Neutrophil (primary cell): ENCODE measurements around the gene SCN4B.

Experiments used
- H3K27ac ChIP-seq: fragments of 200-600 bp; sonication (generic); 2 replicates; pipeline ENCODE4 v1.5.1; 2016; ENCODE audit warnings: mild to moderate bottlenecking, moderate library complexity
- H3K27me3 ChIP-seq: fragments of 200-600 bp; sonication (generic); 2 replicates; pipeline ENCODE4 v1.6.0; 2016; ENCODE audit warnings: mild to moderate bottlenecking
- H3K36me3 ChIP-seq: fragments of 200-600 bp; sonication (generic); 2 replicates; pipeline ENCODE4 v1.5.1; 2017
- H3K4me1 ChIP-seq, 2 experiments: fragments of 200-600 bp in 1 of 2; sonication (generic) in 1 of 2; 1 replicate in 1 of 2; 2 replicates in 1 of 2; pipeline versions ENCODE4 v1.5.1 to v1.6.1; 2013 to 2016; ENCODE audit warnings: low read depth in 1 of 2, low read length in 1 of 2, mild to moderate bottlenecking in 1 of 2, moderate library complexity in 1 of 2; ENCODE audit not compliant: control insufficient read depth in 1 of 2, insufficient read depth in 1 of 2
- H3K4me3 ChIP-seq, 2 experiments: fragments of 200-600 bp in 1 of 2; sonication (generic) in 1 of 2; 1 replicate in 1 of 2; 2 replicates in 1 of 2; pipeline ENCODE4 v1.5.1; 2013 to 2016; ENCODE audit warnings: low read depth in 1 of 2, low read length in 1 of 2, mild to moderate bottlenecking in 1 of 2, moderate library complexity in 1 of 2
- H3K9me3 ChIP-seq: fragments of 200-600 bp; sonication (generic); 2 replicates; pipeline ENCODE4 v1.5.1; 2016
- TF ChIP-seq, protein P1 (sequence below): fragments of 200-600 bp; sonication (generic); IDR thresholded peaks from 2 replicates; pipeline ENCODE4 v1.5.1; 2016; ENCODE audit warnings: antibody characterized with exemption

The SCN4B gene

DNA sequence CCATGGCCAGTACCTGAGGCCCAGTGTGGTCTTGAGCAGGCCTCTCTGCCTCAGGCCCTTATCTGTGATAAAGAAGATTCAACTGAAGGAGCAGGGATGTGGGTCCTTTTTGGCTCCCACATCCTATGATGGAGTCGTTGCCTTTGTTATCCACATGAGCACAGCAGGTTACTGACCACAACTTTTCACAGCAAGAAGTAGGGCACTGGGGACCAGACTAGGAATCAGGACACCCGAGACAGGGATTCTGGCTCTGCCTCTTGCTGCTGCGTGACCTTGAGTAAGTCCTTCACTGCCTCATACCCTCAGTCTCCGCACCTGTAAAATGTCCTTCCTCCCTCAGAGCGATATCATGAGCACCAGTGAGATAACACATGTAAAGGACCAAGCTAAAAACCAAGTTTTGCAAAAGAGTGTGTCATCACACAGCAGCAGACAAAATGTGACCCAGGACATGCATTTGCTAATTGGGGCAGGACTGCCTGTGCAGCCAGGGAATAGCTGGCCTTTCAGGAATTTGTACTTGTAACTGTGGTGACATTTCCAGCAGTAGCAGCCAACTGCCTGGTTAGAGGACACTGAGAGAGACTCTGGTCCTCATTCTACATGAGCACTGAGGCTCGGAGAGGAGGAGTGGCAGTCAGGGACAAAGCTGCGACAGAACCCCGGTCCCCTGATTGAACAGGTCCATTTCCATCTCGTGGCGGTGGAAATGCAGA lies 52.6 kb downstream of the SCN4B start:
- TF ChIP-seq, protein P1, sequence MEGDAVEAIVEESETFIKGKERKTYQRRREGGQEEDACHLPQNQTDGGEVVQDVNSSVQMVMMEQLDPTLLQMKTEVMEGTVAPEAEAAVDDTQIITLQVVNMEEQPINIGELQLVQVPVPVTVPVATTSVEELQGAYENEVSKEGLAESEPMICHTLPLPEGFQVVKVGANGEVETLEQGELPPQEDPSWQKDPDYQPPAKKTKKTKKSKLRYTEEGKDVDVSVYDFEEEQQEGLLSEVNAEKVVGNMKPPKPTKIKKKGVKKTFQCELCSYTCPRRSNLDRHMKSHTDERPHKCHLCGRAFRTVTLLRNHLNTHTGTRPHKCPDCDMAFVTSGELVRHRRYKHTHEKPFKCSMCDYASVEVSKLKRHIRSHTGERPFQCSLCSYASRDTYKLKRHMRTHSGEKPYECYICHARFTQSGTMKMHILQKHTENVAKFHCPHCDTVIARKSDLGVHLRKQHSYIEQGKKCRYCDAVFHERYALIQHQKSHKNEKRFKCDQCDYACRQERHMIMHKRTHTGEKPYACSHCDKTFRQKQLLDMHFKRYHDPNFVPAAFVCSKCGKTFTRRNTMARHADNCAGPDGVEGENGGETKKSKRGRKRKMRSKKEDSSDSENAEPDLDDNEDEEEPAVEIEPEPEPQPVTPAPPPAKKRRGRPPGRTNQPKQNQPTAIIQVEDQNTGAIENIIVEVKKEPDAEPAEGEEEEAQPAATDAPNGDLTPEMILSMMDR = no peak
- Histone ChIP-seq H3K27me3 (no peaks in the 10 kb centered on the region), H3K9me3 (no peaks in the 10 kb centered on the region), H3K4me3 (no peak overlapping the region), H3K4me1 (no peaks in the 10 kb centered on the region), H3K36me3 (no peaks in the 10 kb centered on the region), H3K27ac (no peak overlapping the region)

DNA sequence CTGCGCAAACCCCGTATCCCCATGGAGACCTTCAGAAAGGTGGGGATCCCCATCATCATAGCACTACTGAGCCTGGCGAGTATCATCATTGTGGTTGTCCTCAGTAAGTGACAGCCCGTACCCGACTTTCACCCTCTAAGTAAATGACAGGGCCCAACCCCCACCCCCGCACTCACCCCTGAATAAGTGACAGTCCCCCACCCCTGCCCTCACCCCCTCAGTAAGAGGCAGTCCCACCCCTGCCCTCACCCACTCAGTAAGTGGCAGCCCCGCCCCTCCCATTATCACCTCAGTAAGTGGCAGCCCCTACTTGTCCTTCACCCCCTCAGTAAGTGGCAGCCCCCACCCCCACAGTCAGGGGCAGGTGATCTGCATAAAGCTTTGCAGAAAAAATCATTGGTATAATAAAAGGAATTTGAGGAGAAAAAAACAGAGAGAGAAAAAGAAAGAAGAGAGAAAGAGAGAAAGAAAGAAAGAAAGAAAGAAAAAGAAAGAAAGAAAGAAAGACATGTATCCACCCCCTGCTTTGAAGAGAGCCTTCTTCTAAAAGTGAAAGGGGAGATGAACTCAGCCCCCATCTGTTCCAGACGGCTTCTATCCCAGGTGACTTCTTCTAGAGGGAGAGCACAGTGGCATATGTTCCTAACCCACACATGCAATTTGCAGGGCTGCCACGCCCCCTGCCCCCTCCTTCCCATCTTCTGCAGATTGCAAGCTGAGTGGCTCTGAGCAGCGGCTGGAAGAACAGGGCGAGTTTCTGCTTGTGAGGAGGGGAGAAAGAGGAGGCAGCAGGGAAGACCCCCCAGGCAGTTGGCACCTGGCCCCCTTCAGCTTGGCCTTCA lies 53.4 kb downstream of the SCN4B start:
- Histone ChIP-seq H3K27ac (no peak overlapping the region), H3K27me3 (no peaks in the 10 kb centered on the region), H3K9me3 (no peaks in the 10 kb centered on the region), H3K36me3 (no peaks in the 10 kb centered on the region), H3K4me1 (no peaks in the 10 kb centered on the region), H3K4me3 (no peak overlapping the region)
- TF ChIP-seq, protein P1 = no peak

DNA sequence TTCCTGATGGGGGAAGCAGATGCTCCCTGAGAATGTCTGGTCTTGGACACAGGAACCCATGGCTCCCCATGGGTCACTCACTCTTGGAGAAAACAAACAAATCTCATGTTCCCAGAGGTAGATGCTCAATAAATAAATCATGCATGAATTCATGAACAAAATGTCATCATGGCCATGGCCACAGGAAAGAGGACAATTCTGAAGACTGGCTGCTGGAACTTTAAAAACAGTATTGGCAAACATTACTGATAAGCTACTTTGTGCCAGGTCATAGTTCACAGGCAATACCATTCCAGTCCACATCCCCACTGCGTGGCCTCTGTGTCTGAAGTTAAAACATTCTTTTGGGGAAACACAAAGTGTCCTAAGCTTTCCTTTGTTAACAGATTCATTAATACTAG lies 56.7 kb downstream of the SCN4B start:
- TF ChIP-seq, protein P1 = no peak
- Histone ChIP-seq H3K9me3 (no peaks in the 10 kb centered on the region), H3K27me3 (no peaks in the 10 kb centered on the region), H3K4me3 (no peak overlapping the region), H3K27ac (no peak overlapping the region), H3K4me1 (no peaks in the 10 kb centered on the region), H3K36me3 (no peaks in the 10 kb centered on the region)

DNA sequence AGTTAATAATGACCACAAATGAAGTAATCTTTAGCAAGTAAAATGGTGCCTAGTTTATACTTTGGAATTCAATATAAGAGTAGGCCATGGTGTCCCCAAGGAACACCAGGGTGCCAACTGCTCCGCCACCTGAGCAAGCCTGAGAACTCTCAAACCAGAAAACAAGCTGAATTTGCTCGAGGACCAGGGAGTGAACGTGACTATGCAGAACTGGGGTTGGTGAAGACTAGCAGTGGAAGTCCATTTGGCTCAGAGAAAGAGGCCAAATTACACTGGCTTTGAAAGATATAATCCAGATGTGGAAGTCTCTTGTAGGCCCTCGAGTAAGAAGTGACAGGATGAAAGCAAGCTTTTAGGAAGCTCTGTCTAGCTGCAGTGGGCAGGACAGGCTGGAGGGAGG lies 57.1 kb downstream of the SCN4B start:
- H3K4me3 ChIP-seq = no peak overlapping the region
- no peaks in the 10 kb centered on the region for H3K9me3 ChIP-seq
- no peaks in the 10 kb centered on the region for H3K4me1 ChIP-seq
- no peaks in the 10 kb centered on the region for H3K36me3 ChIP-seq
- H3K27ac ChIP-seq = no peak overlapping the region
- TF ChIP-seq, protein P1 = no peak
- H3K27me3 ChIP-seq = no peaks in the 10 kb centered on the region

DNA sequence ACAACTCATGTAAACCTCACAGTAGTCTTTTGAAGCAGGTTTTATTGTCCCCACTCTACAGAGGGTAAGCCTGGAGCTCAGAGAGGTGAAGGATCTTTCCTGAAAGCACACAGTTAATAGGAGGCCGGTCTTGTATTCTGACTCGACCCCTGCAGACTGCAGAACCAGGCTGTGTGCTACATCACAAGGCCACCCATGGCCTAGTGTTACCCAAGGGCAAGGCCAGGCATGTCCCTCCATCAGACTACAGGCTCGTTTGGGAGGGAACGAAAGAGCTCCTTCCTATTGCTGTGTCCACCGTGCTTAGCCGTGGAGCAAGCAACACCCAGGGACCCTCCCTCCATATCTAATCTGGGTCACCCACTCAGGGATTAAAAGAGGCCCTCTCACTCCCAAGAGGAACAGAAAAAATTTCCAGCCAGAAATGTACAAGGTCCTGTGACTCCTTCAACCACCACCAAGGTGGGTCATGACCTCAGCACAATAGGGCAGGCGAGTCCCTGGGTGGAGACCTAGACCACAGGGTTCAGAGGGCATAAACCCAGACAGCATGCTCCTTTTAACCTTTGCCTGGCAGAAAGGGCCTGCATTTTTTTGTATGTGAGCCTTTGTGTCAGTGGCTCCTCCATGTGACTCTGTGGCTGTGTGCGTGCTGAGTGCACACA lies 59.6 kb downstream of the SCN4B start:
- H3K9me3 ChIP-seq = no peaks in the 10 kb centered on the region
- H3K27ac ChIP-seq = no peak overlapping the region
- no peaks in the 10 kb centered on the region for H3K27me3 ChIP-seq
- peaks cover 14% of the 10 kb centered on the region in 2 experiments for H3K4me1 ChIP-seq
- H3K36me3 ChIP-seq = no peaks in the 10 kb centered on the region
- no peak overlapping the region for H3K4me3 ChIP-seq
- TF ChIP-seq, protein P1 = no peak
